Right lobe of liver (tissue), 4 donors: ENCODE data around the gene TMEM151B.

ENCODE experiments used
- CTCF ChIP-seq, 4 donors: fragments of 200-600 bp in 3 of 4; fragments of 450-650 bp in 1 of 4; IDR thresholded peaks; one replicate each; pipeline versions ENCODE4 v1.5.1 to v1.8.0; 2016 to 2022; ENCODE audit warnings: antibody characterized with exemption in 4 of 4, mild to moderate bottlenecking in 2 of 4
- POLR2A ChIP-seq: fragments of 450-650 bp; IDR thresholded peaks from one replicate; pipeline ENCODE4 v1.6.1; 2017; ENCODE audit warnings: antibody characterized with exemption, mild to moderate bottlenecking
- donor health status: DM: no; HTN: no; CAD: no.
- donor health status: DM: no; HTN: no; CAD: no.
- donor health status: DM: no; HTN: yes; CAD: no.

GRCh38 chr6:44335631-44336030 is 65.4 kb downstream of the TMEM151B start:
- no peak for TF ChIP-seq CTCF (IDR thresholded peaks at IDR 0.05)
- no peak for TF ChIP-seq POLR2A
